Activated CD4-positive, alpha-beta T cell treated with anti-CD3 and anti-CD28 coated beads for 36 hours (primary cell): Measurements from ENCODE around the gene CTRL. TPM values are rescaled to one million over a fixed set of nuclear protein-coding genes. Genes with fewer than 3 reads are reported as not detected.
"Not testable (repeated sequence)": the region's sequence is repeated elsewhere in the genome, so short reads cannot be mapped to it uniquely, and the experiment has no call there.

Experiments used
- ATAC-seq: fragments of 200-7000 bp; cut with Tn5 transposase; one replicate; pipeline ENCODE4 v1.10.0; 2021; ENCODE audit warnings: mild to moderate bottlenecking, moderate library complexity
- CTCF ChIA-PET: fragments of 350-600 bp; sonication (Branson Sonifier 250); formaldehyde crosslinking; loops from one replicate; lab custom pipeline; 2021; ENCODE audit warnings: antibody characterized with exemption; lab: Charles Lee
- POLR2A ChIA-PET: fragments of 350-600 bp; sonication (Branson Sonifier 250); formaldehyde crosslinking; loops from one replicate; lab custom pipeline; 2021; ENCODE audit warnings: antibody characterized with exemption, inconsistent platforms; lab: Charles Lee
- DNase-seq: peaks from one replicate; pipeline ENCODE4 v3.0.0-alpha.2; 2020
- H3K27ac Mint-ChIP-seq: one replicate; pipeline ENCODE4 v1.8.0; 2021; ENCODE audit warnings: mixed read lengths
- H3K27me3 Mint-ChIP-seq: one replicate; pipeline ENCODE4 v1.8.0; 2021; ENCODE audit warnings: mixed read lengths
- H3K36me3 Mint-ChIP-seq: one replicate; pipeline ENCODE4 v1.8.0; 2021; ENCODE audit warnings: low read depth, mixed read lengths
- H3K4me1 Mint-ChIP-seq: one replicate; pipeline ENCODE4 v1.8.0; 2021; ENCODE audit warnings: mixed read lengths
- H3K4me3 Mint-ChIP-seq: one replicate; pipeline ENCODE4 v1.8.0; 2021; ENCODE audit warnings: mild to moderate bottlenecking, moderate library complexity, mixed read lengths
- H3K9me3 Mint-ChIP-seq: one replicate; pipeline ENCODE4 v1.8.0; 2021; ENCODE audit warnings: low read depth, mixed read lengths
- intact Hi-C, 2 experiments: fragments of 100-400 bp; cut with DNase I in 1 of 2; cut with micrococcal nuclease in 1 of 2; formaldehyde crosslinking; loops; one replicate each; pipeline versions ENCODE4 v1.14.2 to v1.15.1; 2022 to 2024; cut with DNase I, micrococcal nuclease
- total RNA-seq, 2 experiments: library from RNA; stranded (reverse); gene quantifications; one replicate each; pipeline ENCODE4 v1.2.3, GENCODE V29; 2021

The CTRL gene
- total RNA-seq = 1 to 10 TPM; 2.5 to 3.5 TPM

- H3K4me3 Mint-ChIP-seq = no peak within 1 kb of the TSS
- H3K27me3 Mint-ChIP-seq = no peaks in the 10 kb centered on the region
- no peaks in the 10 kb centered on the region for H3K9me3 Mint-ChIP-seq
- ChIA-PET POLR2A (interaction anchor here (0.6 to 1.1 kb wide), 2 partner anchors 31 to 268 kb away, joined by 5 to 9 read pairs; no protein-coding TSS in a partner anchor), CTCF (interaction anchor here (0.7 to 3.9 kb wide), 6 partner anchors 19 to 116 kb away, joined by 3 to 20 read pairs (median 3); partner anchors contain the start of gene NRN1L)
- peak; percentile 4 for DNase-seq
- H3K36me3 Mint-ChIP-seq = peaks cover 44% of the 10 kb centered on the region
- no peak for ATAC-seq
- H3K4me1 Mint-ChIP-seq = peaks cover 17% of the 10 kb centered on the region
- H3K27ac Mint-ChIP-seq = no peak within 1 kb of the TSS
- intact Hi-C loops = no loop called here
These were observed at the start of gene CTRL for GRCh38 chr16:67931712-67932461. Gene CTRL (minus strand): TSS chr16:67931862. CDS start chr16:67931852, 10 bp downstream.

- ChIA-PET CTCF (interaction anchor here (0.6 to 1.2 kb wide), 2 partner anchors 13 to 37 kb away, joined by 3 read pairs; no protein-coding TSS in a partner anchor), POLR2A (no interaction called here)
- H3K9me3 Mint-ChIP-seq = no peaks in the 10 kb centered on the region
- H3K27ac Mint-ChIP-seq = no peak within 1 kb of the TSS
- H3K4me1 Mint-ChIP-seq = peaks cover 25% of the 10 kb centered on the region
- intact Hi-C loops = no loop called here
- no peaks in the 10 kb centered on the region for H3K27me3 Mint-ChIP-seq
- DNase-seq = peak; percentile 44
- H3K4me3 Mint-ChIP-seq = no peak within 1 kb of the TSS
- ATAC-seq = no peak
- no peaks in the 10 kb centered on the region for H3K36me3 Mint-ChIP-seq
These were observed 48.5 kb upstream of the CTRL start, which contains the start of gene DPEP3 for GRCh38 chr16:67979955-67980678. Gene DPEP3 (minus strand): TSS chr16:67980499. CDS start chr16:67980380, 119 bp downstream.

- DNase-seq (no peak), ATAC-seq (no peak)
- Mint-ChIP-seq H3K36me3 (no peaks in the 10 kb centered on the region), H3K4me3 (no peak overlapping the region), H3K9me3 (no peaks in the 10 kb centered on the region), H3K4me1 (peaks cover under 1% of the 10 kb centered on the region), H3K27me3 (no peaks in the 10 kb centered on the region), H3K27ac (no peak overlapping the region)
- intact Hi-C loops = no loop called here
- ChIA-PET CTCF (interaction anchor here (0.6 to 1.0 kb wide), 5 partner anchors 15 to 664 kb away, joined by 3 read pairs; no protein-coding TSS in a partner anchor), POLR2A (no interaction called here)
These were observed 46.0 kb upstream of the CTRL start for GRCh38 chr16:67977469-67978227.

GRCh38 chr16:67977005-67977404 is 45.3 kb upstream of the CTRL start:
- H3K27ac Mint-ChIP-seq = no peak overlapping the region
- H3K4me3 Mint-ChIP-seq = no peak overlapping the region
- ChIA-PET CTCF (interaction anchor here (1.0 kb wide), 1 partner anchor 15 kb away, joined by 3 read pairs; no protein-coding TSS in a partner anchor), POLR2A (no interaction called here)
- no peaks in the 10 kb centered on the region for H3K27me3 Mint-ChIP-seq
- H3K4me1 Mint-ChIP-seq = no peaks in the 10 kb centered on the region
- intact Hi-C loops = no loop called here
- ATAC-seq (no peak), DNase-seq (no peak)
- H3K9me3 Mint-ChIP-seq = no peaks in the 10 kb centered on the region
- no peaks in the 10 kb centered on the region for H3K36me3 Mint-ChIP-seq

GRCh38 chr16:67976205-67976604 is 44.5 kb upstream of the CTRL start:
- ATAC-seq = no peak
- no peak for DNase-seq
- ChIA-PET CTCF (no interaction called here), POLR2A (interaction anchor here (0.6 kb wide), 1 partner anchor 157 kb away, joined by 4 read pairs; no protein-coding TSS in a partner anchor)
- no peaks in the 10 kb centered on the region for H3K4me1 Mint-ChIP-seq
- H3K9me3 Mint-ChIP-seq = no peaks in the 10 kb centered on the region
- H3K27me3 Mint-ChIP-seq = no peaks in the 10 kb centered on the region
- intact Hi-C loops = no loop called here
- no peaks in the 10 kb centered on the region for H3K36me3 Mint-ChIP-seq
- H3K27ac Mint-ChIP-seq = no peak overlapping the region
- no peak overlapping the region for H3K4me3 Mint-ChIP-seq

GRCh38 chr16:67975321-67976105 is 43.9 kb upstream of the CTRL start:
- intact Hi-C loops = no loop called here
- Mint-ChIP-seq H3K4me3 (no peak overlapping the region), H3K27ac (no peak overlapping the region), H3K27me3 (no peaks in the 10 kb centered on the region), H3K9me3 (no peaks in the 10 kb centered on the region), H3K36me3 (no peaks in the 10 kb centered on the region), H3K4me1 (no peaks in the 10 kb centered on the region)
- DNase-seq (no peak), ATAC-seq (no peak)
- ChIA-PET POLR2A (no interaction called here), CTCF (interaction anchor here (0.6 to 0.8 kb wide), 3 partner anchors 10 to 65 kb away, joined by 3 to 4 read pairs (median 3); no protein-coding TSS in a partner anchor)

GRCh38 chr16:67972285-67972684 is 40.6 kb upstream of the CTRL start:
- POLR2A ChIA-PET, H3K9me3 Mint-ChIP-seq, H3K4me3 Mint-ChIP-seq, H3K27ac Mint-ChIP-seq, DNase-seq, H3K27me3 Mint-ChIP-seq, H3K36me3 Mint-ChIP-seq, ATAC-seq, intact Hi-C loops, H3K4me1 Mint-ChIP-seq: not testable (repeated sequence)
- CTCF ChIA-PET = interaction anchor here (1.1 kb wide), 1 partner anchor 302 kb away, joined by 3 read pairs; no protein-coding TSS in a partner anchor

- no peak for ATAC-seq
- Mint-ChIP-seq H3K4me1 (peaks cover 14% of the 10 kb centered on the region), H3K36me3 (no peaks in the 10 kb centered on the region), H3K4me3 (no peak overlapping the region), H3K9me3 (no peaks in the 10 kb centered on the region), H3K27me3 (no peaks in the 10 kb centered on the region), H3K27ac (no peak overlapping the region)
- ChIA-PET CTCF (interaction anchor here (0.9 kb wide), 1 partner anchor 130 kb away, joined by 4 read pairs; no protein-coding TSS in a partner anchor), POLR2A (no interaction called here)
- intact Hi-C loops = no loop called here
- no peak for DNase-seq
These were observed 39.4 kb upstream of the CTRL start for GRCh38 chr16:67971111-67971510.

GRCh38 chr16:67969254-67970039 is 37.8 kb upstream of the CTRL start:
- intact Hi-C loops = loop anchor here (2.0 kb wide), 3 partner anchors 33 to 123 kb away; partner anchors contain the start of genes CENPT (in 1 of the 2), NUTF2 (in 1 of the 2) and PSMB10 (in 1 of the 2)
- POLR2A ChIA-PET = interaction anchor here (0.5 to 1.0 kb wide), 3 partner anchors 31 to 66 kb away, joined by 5 to 12 read pairs (median 6); no protein-coding TSS in a partner anchor
- H3K36me3 Mint-ChIP-seq = no peaks in the 10 kb centered on the region
- DNase-seq = no peak
- H3K4me3 Mint-ChIP-seq = peak overlapping the region; percentile 84
- H3K27me3 Mint-ChIP-seq = no peaks in the 10 kb centered on the region
- H3K9me3 Mint-ChIP-seq = no peaks in the 10 kb centered on the region
- peak overlapping the region; percentile 74 for H3K27ac Mint-ChIP-seq
- no peak for ATAC-seq
- CTCF ChIA-PET = interaction anchor here (0.5 to 1.2 kb wide), 4 partner anchors 37 to 488 kb away, joined by 3 to 6 read pairs (median 3); no protein-coding TSS in a partner anchor
- peaks cover 14% of the 10 kb centered on the region for H3K4me1 Mint-ChIP-seq
